ENCODE results near the gene SEC24D.

Gene SEC24D

GRCh38 chr4:118680808-118681207, 155.1 kb downstream of the SEC24D start:
- Histone ChIP-seq H3K9ac (ENCODE audit: low read length) (no peak overlapping the region), H3K4me3 (ENCODE audit: insufficient read depth, low read length, poor library complexity, severe bottlenecking) (no peak overlapping the region), H3F3A (ENCODE audit: insufficient read depth) (no peaks in the 10 kb centered on the region), H3K36me3 (ENCODE audit: low read length) (no peaks in the 10 kb centered on the region), H4K20me1 (ENCODE audit: low read depth, low read length) (no peaks in the 10 kb centered on the region), H3K9me3 (ENCODE audit: insufficient read depth, low read length) (no peaks in the 10 kb centered on the region), H3K9me2 (replicated peaks; ENCODE audit: insufficient read depth, low read length) (no peaks in the 10 kb centered on the region), H3K4me2 (ENCODE audit: low read depth, low read length, poor library complexity, severe bottlenecking) (no peak overlapping the region), H3K27ac (ENCODE audit: low read depth, low read length) (no peak overlapping the region), H3K79me2 (ENCODE audit: insufficient read depth, low read length) (peaks cover 6% of the 10 kb centered on the region), H2AFZ (ENCODE audit: low read depth, low read length, severe bottlenecking) (no peak overlapping the region), H3K27me3 (ENCODE audit: low read length) (no peaks in the 10 kb centered on the region)
- no peak for TF ChIP-seq CTCF (IDR thresholded peaks at IDR 0.05; ENCODE audit: insufficient read depth, low read length, poor library complexity, severe bottlenecking)
- TF ChIP-seq EZH2phosphoT487 (conservative IDR thresholded peaks at IDR 0.05; ENCODE audit: low read length), result no peak

GRCh38 chr4:118676128-118676527, 159.8 kb downstream of the SEC24D start:
- Histone ChIP-seq H3K9ac (ENCODE audit: low read length) (no peak overlapping the region), H2AFZ (ENCODE audit: low read depth, low read length, severe bottlenecking) (no peak overlapping the region), H4K20me1 (ENCODE audit: low read depth, low read length) (no peaks in the 10 kb centered on the region), H3K4me2 (ENCODE audit: low read depth, low read length, poor library complexity, severe bottlenecking) (no peak overlapping the region), H3K79me2 (ENCODE audit: insufficient read depth, low read length) (no peaks in the 10 kb centered on the region), H3K9me3 (ENCODE audit: insufficient read depth, low read length) (no peaks in the 10 kb centered on the region), H3F3A (ENCODE audit: insufficient read depth) (no peaks in the 10 kb centered on the region), H3K36me3 (ENCODE audit: low read length) (no peaks in the 10 kb centered on the region), H3K27ac (ENCODE audit: low read depth, low read length) (no peak overlapping the region), H3K9me2 (replicated peaks; ENCODE audit: insufficient read depth, low read length) (no peaks in the 10 kb centered on the region), H3K27me3 (ENCODE audit: low read length) (no peaks in the 10 kb centered on the region), H3K4me3 (ENCODE audit: insufficient read depth, low read length, poor library complexity, severe bottlenecking) (no peak overlapping the region)
- TF ChIP-seq EZH2phosphoT487 (conservative IDR thresholded peaks at IDR 0.05; ENCODE audit: low read length) (no peak), CTCF (IDR thresholded peaks at IDR 0.05; ENCODE audit: insufficient read depth, low read length, poor library complexity, severe bottlenecking) (no peak)

All from SU-DHL-6 (cell line).